ENCODE results near the gene GPSM1. TPM values are rescaled to one million over a fixed set of nuclear protein-coding genes. Genes with fewer than 3 reads are reported as not detected.
A peak's percentile ranks its signal among the peaks of the same experiment; 100 is the strongest.

GPSM1 gene
- total RNA-seq, 1 experiment from 2014 or later = 14.2 TPM

DNA sequence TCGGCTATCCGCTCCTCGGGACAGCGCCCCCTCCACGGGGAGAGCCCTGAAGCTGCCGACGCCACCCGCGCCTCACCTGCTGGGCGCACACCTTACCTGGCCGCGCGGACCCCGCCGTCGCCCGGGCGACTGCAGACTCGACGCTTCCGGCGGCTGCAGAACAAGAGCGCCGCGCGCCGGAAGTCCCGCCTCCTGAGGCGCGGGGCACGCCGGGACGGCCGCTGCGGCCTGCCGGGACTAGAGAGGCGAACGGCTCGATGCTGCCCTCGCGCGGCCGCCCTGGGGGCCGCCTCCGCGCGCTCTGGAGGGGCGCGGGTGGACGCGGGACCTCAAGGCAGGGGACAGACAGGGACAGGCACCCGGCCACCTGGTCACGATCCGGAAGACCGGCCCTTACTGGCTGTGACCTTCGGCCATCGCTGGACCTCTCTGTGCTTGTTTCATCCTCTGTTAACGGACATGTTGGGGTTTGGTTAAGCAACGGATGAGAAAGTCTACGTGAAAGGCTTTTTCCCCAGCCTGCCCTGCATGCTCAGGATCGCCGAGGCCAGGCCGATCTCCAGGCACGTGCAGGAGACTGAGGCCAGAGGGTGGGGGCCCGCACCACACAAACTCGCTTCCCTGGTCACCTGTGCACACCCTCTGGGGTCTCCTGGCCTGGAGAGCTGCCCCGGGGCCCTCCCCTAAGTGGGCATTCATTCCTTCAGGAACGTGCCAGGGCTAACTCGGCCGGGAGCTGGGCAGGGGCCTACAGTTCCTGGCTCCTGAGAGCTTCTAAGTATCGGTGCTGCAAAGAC lies 72.9 kb downstream of the GPSM1 start, which contains the start of gene SNAPC4 (continued):
- TF ChIP-seq ESRRA (CRISPR knock-in tag; IDR thresholded peaks at IDR 0.05; ENCODE audit: borderline replicate concordance) = no peak
- no peak for TF ChIP-seq CREB1 (CRISPR knock-in tag; IDR thresholded peaks at IDR 0.05)
- TF ChIP-seq ZNF263 (CRISPR knock-in tag; IDR thresholded peaks at IDR 0.05; ENCODE audit: low read depth) = no peak
- no peak for TF ChIP-seq KAT7 (CRISPR knock-in tag; IDR thresholded peaks at IDR 0.05; ENCODE audit: borderline replicate concordance)
- TF ChIP-seq ZNF138 (CRISPR knock-in tag; conservative IDR thresholded peaks at IDR 0.05) = no peak
- TF ChIP-seq, protein P1, sequence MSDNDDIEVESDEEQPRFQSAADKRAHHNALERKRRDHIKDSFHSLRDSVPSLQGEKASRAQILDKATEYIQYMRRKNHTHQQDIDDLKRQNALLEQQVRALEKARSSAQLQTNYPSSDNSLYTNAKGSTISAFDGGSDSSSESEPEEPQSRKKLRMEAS (CRISPR knock-in tag; IDR thresholded peaks at IDR 0.05) = no peak; the same call in none of the 2 replicates
- TF ChIP-seq TEAD1 (CRISPR knock-in tag; IDR thresholded peaks at IDR 0.05) = 0 out of 2 replicates have a peak, but pooled peaks have one; percentile 46
- TF ChIP-seq ZNF423 (CRISPR knock-in tag; IDR thresholded peaks at IDR 0.05) = no peak
- no peak for TF ChIP-seq JUN (CRISPR knock-in tag; IDR thresholded peaks at IDR 0.05)
- TF ChIP-seq, protein P2, sequence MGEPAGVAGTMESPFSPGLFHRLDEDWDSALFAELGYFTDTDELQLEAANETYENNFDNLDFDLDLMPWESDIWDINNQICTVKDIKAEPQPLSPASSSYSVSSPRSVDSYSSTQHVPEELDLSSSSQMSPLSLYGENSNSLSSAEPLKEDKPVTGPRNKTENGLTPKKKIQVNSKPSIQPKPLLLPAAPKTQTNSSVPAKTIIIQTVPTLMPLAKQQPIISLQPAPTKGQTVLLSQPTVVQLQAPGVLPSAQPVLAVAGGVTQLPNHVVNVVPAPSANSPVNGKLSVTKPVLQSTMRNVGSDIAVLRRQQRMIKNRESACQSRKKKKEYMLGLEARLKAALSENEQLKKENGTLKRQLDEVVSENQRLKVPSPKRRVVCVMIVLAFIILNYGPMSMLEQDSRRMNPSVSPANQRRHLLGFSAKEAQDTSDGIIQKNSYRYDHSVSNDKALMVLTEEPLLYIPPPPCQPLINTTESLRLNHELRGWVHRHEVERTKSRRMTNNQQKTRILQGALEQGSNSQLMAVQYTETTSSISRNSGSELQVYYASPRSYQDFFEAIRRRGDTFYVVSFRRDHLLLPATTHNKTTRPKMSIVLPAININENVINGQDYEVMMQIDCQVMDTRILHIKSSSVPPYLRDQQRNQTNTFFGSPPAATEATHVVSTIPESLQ (CRISPR knock-in tag; IDR thresholded peaks at IDR 0.05) = no peak
- TF ChIP-seq, protein P3, sequence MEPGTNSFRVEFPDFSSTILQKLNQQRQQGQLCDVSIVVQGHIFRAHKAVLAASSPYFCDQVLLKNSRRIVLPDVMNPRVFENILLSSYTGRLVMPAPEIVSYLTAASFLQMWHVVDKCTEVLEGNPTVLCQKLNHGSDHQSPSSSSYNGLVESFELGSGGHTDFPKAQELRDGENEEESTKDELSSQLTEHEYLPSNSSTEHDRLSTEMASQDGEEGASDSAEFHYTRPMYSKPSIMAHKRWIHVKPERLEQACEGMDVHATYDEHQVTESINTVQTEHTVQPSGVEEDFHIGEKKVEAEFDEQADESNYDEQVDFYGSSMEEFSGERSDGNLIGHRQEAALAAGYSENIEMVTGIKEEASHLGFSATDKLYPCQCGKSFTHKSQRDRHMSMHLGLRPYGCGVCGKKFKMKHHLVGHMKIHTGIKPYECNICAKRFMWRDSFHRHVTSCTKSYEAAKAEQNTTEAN (CRISPR knock-in tag; IDR thresholded peaks at IDR 0.05) = no peak
- no peak for TF ChIP-seq GTF2I (CRISPR knock-in tag; conservative IDR thresholded peaks at IDR 0.05)
- TF ChIP-seq ZNF416 (CRISPR knock-in tag; IDR thresholded peaks at IDR 0.05) = 0 out of 2 replicates have a peak, but pooled peaks have one; percentile 22
- TF ChIP-seq, protein P4, sequence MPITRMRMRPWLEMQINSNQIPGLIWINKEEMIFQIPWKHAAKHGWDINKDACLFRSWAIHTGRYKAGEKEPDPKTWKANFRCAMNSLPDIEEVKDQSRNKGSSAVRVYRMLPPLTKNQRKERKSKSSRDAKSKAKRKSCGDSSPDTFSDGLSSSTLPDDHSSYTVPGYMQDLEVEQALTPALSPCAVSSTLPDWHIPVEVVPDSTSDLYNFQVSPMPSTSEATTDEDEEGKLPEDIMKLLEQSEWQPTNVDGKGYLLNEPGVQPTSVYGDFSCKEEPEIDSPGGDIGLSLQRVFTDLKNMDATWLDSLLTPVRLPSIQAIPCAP (CRISPR knock-in tag; IDR thresholded peaks at IDR 0.05) = no peak
- TF ChIP-seq, protein P5, sequence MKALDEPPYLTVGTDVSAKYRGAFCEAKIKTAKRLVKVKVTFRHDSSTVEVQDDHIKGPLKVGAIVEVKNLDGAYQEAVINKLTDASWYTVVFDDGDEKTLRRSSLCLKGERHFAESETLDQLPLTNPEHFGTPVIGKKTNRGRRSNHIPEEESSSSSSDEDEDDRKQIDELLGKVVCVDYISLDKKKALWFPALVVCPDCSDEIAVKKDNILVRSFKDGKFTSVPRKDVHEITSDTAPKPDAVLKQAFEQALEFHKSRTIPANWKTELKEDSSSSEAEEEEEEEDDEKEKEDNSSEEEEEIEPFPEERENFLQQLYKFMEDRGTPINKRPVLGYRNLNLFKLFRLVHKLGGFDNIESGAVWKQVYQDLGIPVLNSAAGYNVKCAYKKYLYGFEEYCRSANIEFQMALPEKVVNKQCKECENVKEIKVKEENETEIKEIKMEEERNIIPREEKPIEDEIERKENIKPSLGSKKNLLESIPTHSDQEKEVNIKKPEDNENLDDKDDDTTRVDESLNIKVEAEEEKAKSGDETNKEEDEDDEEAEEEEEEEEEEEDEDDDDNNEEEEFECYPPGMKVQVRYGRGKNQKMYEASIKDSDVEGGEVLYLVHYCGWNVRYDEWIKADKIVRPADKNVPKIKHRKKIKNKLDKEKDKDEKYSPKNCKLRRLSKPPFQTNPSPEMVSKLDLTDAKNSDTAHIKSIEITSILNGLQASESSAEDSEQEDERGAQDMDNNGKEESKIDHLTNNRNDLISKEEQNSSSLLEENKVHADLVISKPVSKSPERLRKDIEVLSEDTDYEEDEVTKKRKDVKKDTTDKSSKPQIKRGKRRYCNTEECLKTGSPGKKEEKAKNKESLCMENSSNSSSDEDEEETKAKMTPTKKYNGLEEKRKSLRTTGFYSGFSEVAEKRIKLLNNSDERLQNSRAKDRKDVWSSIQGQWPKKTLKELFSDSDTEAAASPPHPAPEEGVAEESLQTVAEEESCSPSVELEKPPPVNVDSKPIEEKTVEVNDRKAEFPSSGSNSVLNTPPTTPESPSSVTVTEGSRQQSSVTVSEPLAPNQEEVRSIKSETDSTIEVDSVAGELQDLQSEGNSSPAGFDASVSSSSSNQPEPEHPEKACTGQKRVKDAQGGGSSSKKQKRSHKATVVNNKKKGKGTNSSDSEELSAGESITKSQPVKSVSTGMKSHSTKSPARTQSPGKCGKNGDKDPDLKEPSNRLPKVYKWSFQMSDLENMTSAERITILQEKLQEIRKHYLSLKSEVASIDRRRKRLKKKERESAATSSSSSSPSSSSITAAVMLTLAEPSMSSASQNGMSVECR (CRISPR knock-in tag; IDR thresholded peaks at IDR 0.05; ENCODE audit: borderline replicate concordance) = peak; percentile 88; the same call in 1 of the 2 replicates
- TF ChIP-seq, protein P6, sequence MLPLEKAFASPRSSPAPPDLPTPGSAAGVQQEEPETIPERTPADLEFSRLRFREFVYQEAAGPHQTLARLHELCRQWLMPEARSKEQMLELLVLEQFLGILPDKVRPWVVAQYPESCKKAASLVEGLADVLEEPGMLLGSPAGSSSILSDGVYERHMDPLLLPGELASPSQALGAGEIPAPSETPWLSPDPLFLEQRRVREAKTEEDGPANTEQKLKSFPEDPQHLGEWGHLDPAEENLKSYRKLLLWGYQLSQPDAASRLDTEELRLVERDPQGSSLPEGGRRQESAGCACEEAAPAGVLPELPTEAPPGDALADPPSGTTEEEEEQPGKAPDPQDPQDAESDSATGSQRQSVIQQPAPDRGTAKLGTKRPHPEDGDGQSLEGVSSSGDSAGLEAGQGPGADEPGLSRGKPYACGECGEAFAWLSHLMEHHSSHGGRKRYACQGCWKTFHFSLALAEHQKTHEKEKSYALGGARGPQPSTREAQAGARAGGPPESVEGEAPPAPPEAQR (CRISPR knock-in tag; IDR thresholded peaks at IDR 0.05) = no peak
- TF ChIP-seq, protein P7, sequence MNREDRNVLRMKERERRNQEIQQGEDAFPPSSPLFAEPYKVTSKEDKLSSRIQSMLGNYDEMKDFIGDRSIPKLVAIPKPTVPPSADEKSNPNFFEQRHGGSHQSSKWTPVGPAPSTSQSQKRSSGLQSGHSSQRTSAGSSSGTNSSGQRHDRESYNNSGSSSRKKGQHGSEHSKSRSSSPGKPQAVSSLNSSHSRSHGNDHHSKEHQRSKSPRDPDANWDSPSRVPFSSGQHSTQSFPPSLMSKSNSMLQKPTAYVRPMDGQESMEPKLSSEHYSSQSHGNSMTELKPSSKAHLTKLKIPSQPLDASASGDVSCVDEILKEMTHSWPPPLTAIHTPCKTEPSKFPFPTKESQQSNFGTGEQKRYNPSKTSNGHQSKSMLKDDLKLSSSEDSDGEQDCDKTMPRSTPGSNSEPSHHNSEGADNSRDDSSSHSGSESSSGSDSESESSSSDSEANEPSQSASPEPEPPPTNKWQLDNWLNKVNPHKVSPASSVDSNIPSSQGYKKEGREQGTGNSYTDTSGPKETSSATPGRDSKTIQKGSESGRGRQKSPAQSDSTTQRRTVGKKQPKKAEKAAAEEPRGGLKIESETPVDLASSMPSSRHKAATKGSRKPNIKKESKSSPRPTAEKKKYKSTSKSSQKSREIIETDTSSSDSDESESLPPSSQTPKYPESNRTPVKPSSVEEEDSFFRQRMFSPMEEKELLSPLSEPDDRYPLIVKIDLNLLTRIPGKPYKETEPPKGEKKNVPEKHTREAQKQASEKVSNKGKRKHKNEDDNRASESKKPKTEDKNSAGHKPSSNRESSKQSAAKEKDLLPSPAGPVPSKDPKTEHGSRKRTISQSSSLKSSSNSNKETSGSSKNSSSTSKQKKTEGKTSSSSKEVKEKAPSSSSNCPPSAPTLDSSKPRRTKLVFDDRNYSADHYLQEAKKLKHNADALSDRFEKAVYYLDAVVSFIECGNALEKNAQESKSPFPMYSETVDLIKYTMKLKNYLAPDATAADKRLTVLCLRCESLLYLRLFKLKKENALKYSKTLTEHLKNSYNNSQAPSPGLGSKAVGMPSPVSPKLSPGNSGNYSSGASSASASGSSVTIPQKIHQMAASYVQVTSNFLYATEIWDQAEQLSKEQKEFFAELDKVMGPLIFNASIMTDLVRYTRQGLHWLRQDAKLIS (CRISPR knock-in tag; IDR thresholded peaks at IDR 0.05; ENCODE audit: borderline replicate concordance) = no peak
- peak; percentile 44; the same call in 1 of the 2 replicates for TF ChIP-seq NFATC4 (CRISPR knock-in tag; IDR thresholded peaks at IDR 0.05)
- TF ChIP-seq FOXP1 (CRISPR knock-in tag; IDR thresholded peaks at IDR 0.05; ENCODE audit: borderline replicate concordance) = no peak
- TF ChIP-seq, protein P8, sequence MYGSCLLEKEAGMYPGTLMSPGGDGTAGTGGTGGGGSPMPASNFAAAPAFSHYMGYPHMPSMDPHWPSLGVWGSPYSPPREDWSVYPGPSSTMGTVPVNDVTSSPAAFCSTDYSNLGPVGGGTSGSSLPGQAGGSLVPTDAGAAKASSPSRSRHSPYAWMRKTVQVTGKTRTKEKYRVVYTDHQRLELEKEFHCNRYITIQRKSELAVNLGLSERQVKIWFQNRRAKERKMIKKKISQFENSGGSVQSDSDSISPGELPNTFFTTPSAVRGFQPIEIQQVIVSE (CRISPR knock-in tag; IDR thresholded peaks at IDR 0.05; ENCODE audit: borderline replicate concordance) = no peak
- no peak for TF ChIP-seq ZNF396 (CRISPR knock-in tag; IDR thresholded peaks at IDR 0.05; ENCODE audit: borderline replicate concordance)
- TF ChIP-seq, protein P9, sequence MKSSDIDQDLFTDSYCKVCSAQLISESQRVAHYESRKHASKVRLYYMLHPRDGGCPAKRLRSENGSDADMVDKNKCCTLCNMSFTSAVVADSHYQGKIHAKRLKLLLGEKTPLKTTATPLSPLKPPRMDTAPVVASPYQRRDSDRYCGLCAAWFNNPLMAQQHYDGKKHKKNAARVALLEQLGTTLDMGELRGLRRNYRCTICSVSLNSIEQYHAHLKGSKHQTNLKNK (CRISPR knock-in tag; IDR thresholded peaks at IDR 0.05) = no peak
- peak; percentile 81; the same call in 1 of the 2 replicates for TF ChIP-seq CBFB (CRISPR knock-in tag; IDR thresholded peaks at IDR 0.05; ENCODE audit: low read depth)

All from WTC11 (cell line).